Epidermal melanocyte (primary cell): ENCODE measurements around the gene RBM19.

Source experiments
- DNase-seq: peaks from one replicate; pipeline ENCODE4 v3.0.0; 2011; ENCODE audit warnings: low spot score; ENCODE audit not compliant: insufficient read length

The RBM19 gene

GRCh38 chr12:113933201-113933786 lies 32.8 kb downstream of the RBM19 start:
- DNase-seq = no peak

- DNase-seq = no peak
These were observed 33.5 kb downstream of the RBM19 start for GRCh38 chr12:113932381-113933196.

- no peak for DNase-seq
These were observed 34.6 kb downstream of the RBM19 start for GRCh38 chr12:113931517-113931916.

GRCh38 chr12:113930249-113930648 lies 35.9 kb downstream of the RBM19 start:
- DNase-seq = no peak

GRCh38 chr12:113929312-113929989 lies 36.7 kb downstream of the RBM19 start:
- no peak for DNase-seq

- DNase-seq = no peak
These were observed 39.3 kb downstream of the RBM19 start for GRCh38 chr12:113926788-113927187.

- DNase-seq = no peak
These were observed 41.8 kb downstream of the RBM19 start for GRCh38 chr12:113924341-113924740.

GRCh38 chr12:113923251-113923650 lies 42.9 kb downstream of the RBM19 start:
- no peak for DNase-seq

- DNase-seq = no peak
These were observed 44.7 kb downstream of the RBM19 start for GRCh38 chr12:113921430-113921829.

- no peak for DNase-seq
These were observed 46.3 kb downstream of the RBM19 start for GRCh38 chr12:113919791-113920190.

- DNase-seq = no peak
These were observed 47.8 kb downstream of the RBM19 start for GRCh38 chr12:113918306-113918705.

GRCh38 chr12:113917393-113917792 lies 48.7 kb downstream of the RBM19 start:
- DNase-seq = no peak

GRCh38 chr12:113914806-113915205 lies 51.3 kb downstream of the RBM19 start:
- no peak for DNase-seq

- DNase-seq = no peak
These were observed 51.9 kb downstream of the RBM19 start for GRCh38 chr12:113914176-113914575.

- peak; percentile 74 for DNase-seq
These were observed 53.3 kb downstream of the RBM19 start for GRCh38 chr12:113912760-113913329.

- no peak for DNase-seq
These were observed 54.0 kb downstream of the RBM19 start for GRCh38 chr12:113911971-113912759.

GRCh38 chr12:113910751-113911272 lies 55.3 kb downstream of the RBM19 start:
- DNase-seq = no peak

- no peak for DNase-seq
These were observed 56.2 kb downstream of the RBM19 start for GRCh38 chr12:113909776-113910420.

GRCh38 chr12:113908584-113909100 lies 57.5 kb downstream of the RBM19 start:
- DNase-seq = no peak

GRCh38 chr12:113907446-113908180 lies 58.5 kb downstream of the RBM19 start:
- DNase-seq = no peak
